GM23248 (cell line): ENCODE results near the gene PMPCA. TPM values are rescaled to one million over a fixed set of nuclear protein-coding genes. Genes with fewer than 3 reads are reported as not detected.

Experiments used
- DNase-seq: peaks from one replicate; pipeline ENCODE4 v3.0.0-alpha.2; 2015
- H2AFZ ChIP-seq: fragments of 200-600 bp; sonication (generic); 2 replicates; pipeline ENCODE4 v1.6.1; 2016; ENCODE audit warnings: antibody characterized with exemption
- H3F3A ChIP-seq: fragments of 200-600 bp; sonication (generic); 2 replicates; pipeline ENCODE4 v1.6.1; 2016; ENCODE audit warnings: mild to moderate bottlenecking, antibody characterized with exemption, mixed run types; ENCODE audit not compliant: insufficient read depth
- H3K27ac ChIP-seq: fragments of 200-600 bp; sonication (generic); 2 replicates; pipeline ENCODE4 v1.5.1; 2016; ENCODE audit warnings: mild to moderate bottlenecking
- H3K27me3 ChIP-seq: fragments of 200-600 bp; sonication (generic); replicated peaks from 2 replicates; pipeline ENCODE4 v1.6.1; 2016; ENCODE audit warnings: mild to moderate bottlenecking; ENCODE audit not compliant: insufficient read depth
- H3K36me3 ChIP-seq: fragments of 200-600 bp; sonication (generic); 2 replicates; pipeline ENCODE4 v1.6.1; 2016; ENCODE audit warnings: low read depth, mild to moderate bottlenecking
- H3K4me1 ChIP-seq: fragments of 200-600 bp; sonication (generic); 2 replicates; pipeline ENCODE4 v1.6.1; 2016; ENCODE audit warnings: mild to moderate bottlenecking; ENCODE audit not compliant: insufficient read depth
- H3K4me2 ChIP-seq: fragments of 200-600 bp; sonication (generic); one replicate; pipeline ENCODE4 v1.6.1; 2016; ENCODE audit warnings: mild to moderate bottlenecking; ENCODE audit not compliant: unreplicated experiment
- H3K4me3 ChIP-seq: fragments of 200-600 bp; sonication (generic); 2 replicates; pipeline ENCODE4 v1.5.1; 2016; ENCODE audit warnings: mild to moderate bottlenecking
- H3K79me2 ChIP-seq: fragments of 200-600 bp; sonication (generic); 2 replicates; pipeline ENCODE4 v1.6.1; 2016; ENCODE audit warnings: mild to moderate bottlenecking; ENCODE audit not compliant: insufficient read depth
- H3K9ac ChIP-seq: fragments of 200-600 bp; sonication (generic); 2 replicates; pipeline ENCODE4 v1.6.1; 2016; ENCODE audit warnings: mild to moderate bottlenecking
- H3K9me2 ChIP-seq: fragments of 200-600 bp; sonication (generic); 2 replicates; pipeline ENCODE4 v1.6.1; 2016; ENCODE audit warnings: mixed run types, mild to moderate bottlenecking, moderate library complexity; ENCODE audit not compliant: insufficient read depth
- H3K9me3 ChIP-seq: fragments of 200-600 bp; sonication (generic); one replicate; pipeline ENCODE4 v1.6.1; 2017; ENCODE audit warnings: low read depth
- H4K20me1 ChIP-seq: fragments of 200-600 bp; sonication (generic); 2 replicates; pipeline ENCODE4 v1.6.0; 2016; ENCODE audit not compliant: insufficient read depth
- EZH2 ChIP-seq: fragments of 200-600 bp; sonication (generic); IDR thresholded peaks from 2 replicates; pipeline ENCODE4 v1.6.1; 2018; ENCODE audit warnings: antibody characterized with exemption, mild to moderate bottlenecking; ENCODE audit not compliant: insufficient read depth, poor library complexity, severe bottlenecking
- EZH2phosphoT487 ChIP-seq: fragments of 200-600 bp; sonication (generic); IDR thresholded peaks from 2 replicates; pipeline ENCODE4 v1.6.1; 2018; ENCODE audit warnings: antibody characterized with exemption, moderate library complexity, mild to moderate bottlenecking, low read depth; ENCODE audit not compliant: insufficient read depth
- WGBS, 2 experiments: methylation state at CpG; one replicate each; pipeline ENCODE4 v1.1.6; 2015 to 2017; ENCODE audit warnings: low lambda C conversion rate in 2 of 2, low coverage in 1 of 2; ENCODE audit errors: missing lambda C conversion rate in 2 of 2; 5-methylcytosine and 5-hydroxymethylcytosine counted together
- in situ Hi-C: fragments of 300-500 bp; cut with MboI; formaldehyde crosslinking; loops from 2 replicates; pipeline ENCODE4 v1.15.0; 2020
- polyA plus RNA-seq: library from polyadenylated mRNA; unstranded; fragments of >200 nt; fragmentation: Nextera tagmentation; extraction: Ambion mirVana; gene quantifications from 2 replicates; pipeline ENCODE4 v1.2.1, GENCODE V29; 2016
- total RNA-seq: library from RNA; depleted of rRNA; stranded (reverse); fragments of >200 nt; shearing (Covaris generic); gene quantifications from 2 replicates; pipeline ENCODE4 v1.2.3, GENCODE V29; 2014

PMPCA gene
- total and polyA plus RNA-seq, 2 experiments from 2014 or later = 58.7 to 77.4 TPM

DNA sequence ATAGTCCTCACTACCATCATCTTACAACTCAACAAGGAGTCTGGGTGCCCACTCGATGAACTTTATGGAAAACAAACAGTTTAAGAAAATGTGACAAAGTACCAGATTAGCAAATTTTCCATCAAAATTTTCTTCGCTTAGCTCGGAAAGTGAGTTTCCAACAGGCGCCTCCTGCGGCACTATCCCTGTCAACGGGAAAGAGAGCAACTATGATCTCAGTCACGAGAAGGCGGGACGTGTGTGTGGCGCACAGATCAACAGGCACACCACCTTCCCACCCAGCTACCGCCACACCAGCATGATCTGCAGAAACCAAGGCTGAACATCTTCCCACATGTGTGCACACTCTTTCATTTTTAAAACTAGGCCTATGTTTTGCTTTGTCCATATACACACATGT lies 42.9 kb downstream of the PMPCA start:
- no peak overlapping the region for H3K27ac ChIP-seq
- H3K79me2 ChIP-seq = peaks cover 24% of the 10 kb centered on the region; the same call in 1 of the 2 replicates
- WGBS, 2 experiments = 90 to 91% methylated on average over 11 of the region's 11 CpGs
- H3K4me1 ChIP-seq = no peaks in the 10 kb centered on the region
- TF ChIP-seq EZH2phosphoT487 (no peak), EZH2 (no peak)
- H3K9ac ChIP-seq = no peak overlapping the region
- no peaks in the 10 kb centered on the region for H3K27me3 ChIP-seq
- in situ Hi-C loops = no loop called here
- H3K9me3 ChIP-seq = no peaks in the 10 kb centered on the region
- no peak for DNase-seq
- H3K36me3 ChIP-seq = peaks cover 40% of the 10 kb centered on the region
- no peak overlapping the region for H3K4me3 ChIP-seq
- 0 out of 2 replicates have a peak, but pooled peaks cover 4% of the 10 kb centered on the region for H3F3A ChIP-seq
- no peak overlapping the region for H3K4me2 ChIP-seq
- H2AFZ ChIP-seq = no peak overlapping the region
- no peaks in the 10 kb centered on the region for H3K9me2 ChIP-seq
- H4K20me1 ChIP-seq = no peaks in the 10 kb centered on the region

DNA sequence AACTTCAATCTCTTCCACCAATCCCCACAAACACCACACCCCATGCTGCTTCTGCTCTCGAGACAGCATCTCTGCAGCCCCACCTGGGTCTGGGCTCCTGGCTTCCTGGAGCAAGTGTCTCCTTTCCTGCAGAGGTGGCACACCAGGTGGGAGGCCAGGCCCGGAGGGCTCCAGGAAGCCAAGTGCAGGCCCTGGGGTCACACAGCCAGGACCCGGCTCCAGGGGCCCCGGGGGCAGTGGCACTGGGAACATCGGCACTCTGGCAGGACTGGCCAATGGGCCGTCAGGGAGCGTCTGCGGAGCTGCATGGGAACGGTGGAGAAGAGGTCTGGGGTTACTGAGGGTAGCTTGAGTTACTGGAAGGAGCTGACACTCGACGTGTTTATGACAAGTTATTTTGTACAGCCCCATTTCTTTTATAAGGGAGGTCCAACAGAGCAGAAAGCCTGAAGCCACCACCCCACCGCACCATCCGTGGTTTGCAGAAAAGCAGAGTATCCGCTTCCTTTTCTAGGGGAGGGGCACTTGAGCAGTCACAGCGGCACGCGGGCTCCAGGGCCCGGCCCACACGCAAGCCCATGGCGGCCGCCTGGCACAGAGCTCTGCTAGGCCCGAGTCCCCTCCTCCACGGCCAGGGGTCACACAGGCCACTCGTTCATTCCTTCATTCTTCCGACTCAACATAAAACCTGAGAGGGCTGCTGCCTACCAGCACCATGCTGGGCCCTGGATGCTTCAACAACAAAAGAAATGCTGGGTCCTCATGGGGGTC lies 43.8 kb downstream of the PMPCA start:
- Histone ChIP-seq H3K4me3 (no peak overlapping the region), H2AFZ (no peak overlapping the region), H3K9me2 (no peaks in the 10 kb centered on the region), H3F3A (0 out of 2 replicates have a peak, but pooled peaks cover 4% of the 10 kb centered on the region), H3K9ac (no peak overlapping the region), H3K36me3 (peaks cover 47% of the 10 kb centered on the region), H3K4me1 (no peaks in the 10 kb centered on the region), H3K79me2 (peaks cover 30% of the 10 kb centered on the region; the same call in 1 of the 2 replicates), H3K27me3 (no peaks in the 10 kb centered on the region), H3K9me3 (no peaks in the 10 kb centered on the region), H3K4me2 (no peak overlapping the region), H4K20me1 (no peaks in the 10 kb centered on the region), H3K27ac (no peak overlapping the region)
- TF ChIP-seq EZH2phosphoT487 (no peak), EZH2 (no peak)
- 94 to 96% methylated on average over 25 of the region's 25 CpGs for WGBS, 2 experiments
- in situ Hi-C loops = no loop called here
- DNase-seq = no peak

DNA sequence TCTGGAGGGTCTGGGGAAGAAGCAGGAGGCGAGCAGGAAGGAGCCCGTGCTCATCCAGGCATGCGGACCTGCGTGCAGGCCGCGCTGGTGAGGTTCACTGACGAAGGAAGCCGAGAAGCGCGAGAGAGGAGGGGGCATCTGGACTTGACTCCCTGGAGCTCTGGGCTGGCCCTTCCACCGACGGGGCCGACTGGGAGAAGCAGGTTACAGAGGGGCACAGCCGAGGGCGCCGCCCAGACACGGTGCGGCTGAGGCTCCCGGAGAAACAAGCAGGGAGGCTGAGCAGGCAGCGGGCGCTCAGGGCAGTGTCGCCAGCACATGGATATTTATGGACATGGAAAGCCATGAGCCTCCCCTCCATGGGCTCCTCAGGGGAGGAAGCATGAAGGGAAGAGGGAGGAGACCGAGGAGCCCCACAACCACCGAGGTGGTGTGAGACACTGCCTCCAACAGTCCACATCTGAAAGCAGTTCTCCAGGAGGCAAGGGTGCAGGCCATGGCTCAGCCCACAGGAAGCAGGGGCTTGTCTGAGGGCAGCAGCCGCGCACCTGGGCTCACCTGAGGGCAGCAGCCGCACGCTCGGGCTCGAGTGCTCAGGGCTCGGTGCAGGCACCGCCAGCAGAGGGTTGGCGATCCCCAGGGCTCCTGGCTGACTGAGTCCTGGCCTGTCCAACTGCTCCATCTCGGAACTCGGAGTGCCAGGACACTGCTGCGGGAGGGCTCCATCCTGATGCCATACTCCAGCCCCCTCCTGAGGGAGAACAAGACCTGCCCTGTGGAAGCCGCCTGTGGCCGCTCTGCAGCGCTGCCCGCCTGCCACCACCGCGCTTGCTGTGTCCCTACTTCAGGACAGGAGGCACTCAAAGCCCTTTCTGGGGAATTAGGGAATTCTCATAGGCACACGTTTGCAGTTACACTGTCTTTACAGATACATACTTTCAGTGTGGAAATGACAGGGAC lies 44.9 kb downstream of the PMPCA start:
- H3K4me3 ChIP-seq = no peak overlapping the region
- DNase-seq = no peak
- no peak overlapping the region for H3K27ac ChIP-seq
- H3K27me3 ChIP-seq = no peaks in the 10 kb centered on the region
- H4K20me1 ChIP-seq = no peaks in the 10 kb centered on the region
- H3K36me3 ChIP-seq = peaks cover 46% of the 10 kb centered on the region
- no peaks in the 10 kb centered on the region for H3K4me1 ChIP-seq
- no peaks in the 10 kb centered on the region for H3K9me2 ChIP-seq
- H3F3A ChIP-seq = no peaks in the 10 kb centered on the region
- H2AFZ ChIP-seq = no peak overlapping the region
- no peak overlapping the region for H3K9ac ChIP-seq
- TF ChIP-seq EZH2 (no peak), EZH2phosphoT487 (no peak)
- H3K4me2 ChIP-seq = no peak overlapping the region
- H3K79me2 ChIP-seq = peaks cover 27% of the 10 kb centered on the region
- WGBS, 2 experiments = 95% methylated on average over 42 of the region's 43 CpGs
- H3K9me3 ChIP-seq = no peaks in the 10 kb centered on the region
- in situ Hi-C loops = no loop called here

DNA sequence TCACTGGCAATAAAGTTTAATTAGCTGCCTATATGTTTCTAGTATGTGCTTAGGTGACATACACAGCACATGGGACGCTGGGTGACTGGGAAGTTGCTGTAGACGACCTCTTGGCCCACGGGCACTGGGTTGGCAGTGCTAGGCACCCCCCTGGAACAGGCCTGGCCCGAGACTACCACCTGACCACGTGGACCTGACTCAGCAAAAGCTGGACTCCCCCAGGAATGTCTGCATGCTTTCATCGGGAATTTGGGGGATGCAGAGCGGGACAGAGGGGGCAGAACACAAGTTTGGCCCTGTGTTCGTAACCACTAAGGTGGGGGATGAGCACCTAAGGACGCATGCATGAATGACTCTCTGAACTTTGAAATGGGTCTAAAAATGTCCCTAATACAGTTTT lies 45.8 kb downstream of the PMPCA start:
- H3F3A ChIP-seq = no peaks in the 10 kb centered on the region
- peaks cover 53% of the 10 kb centered on the region for H3K36me3 ChIP-seq
- no peak for TF ChIP-seq EZH2
- no peak for TF ChIP-seq EZH2phosphoT487
- no peaks in the 10 kb centered on the region for H3K4me1 ChIP-seq
- in situ Hi-C loops = no loop called here
- H3K27ac ChIP-seq = no peak overlapping the region
- H3K4me2 ChIP-seq = no peak overlapping the region
- H3K27me3 ChIP-seq = no peaks in the 10 kb centered on the region
- 69 to 73% methylated on average over 9 of the region's 9 CpGs for WGBS, 2 experiments
- no peak overlapping the region for H3K9ac ChIP-seq
- H3K9me2 ChIP-seq = no peaks in the 10 kb centered on the region
- H3K4me3 ChIP-seq = no peak overlapping the region
- H3K79me2 ChIP-seq = peaks cover 33% of the 10 kb centered on the region
- no peaks in the 10 kb centered on the region for H3K9me3 ChIP-seq
- H2AFZ ChIP-seq = no peak overlapping the region
- no peak for DNase-seq
- no peaks in the 10 kb centered on the region for H4K20me1 ChIP-seq
